ENCODE results near the gene PAM. TPM values are rescaled to one million over a fixed set of nuclear protein-coding genes. Genes with fewer than 3 reads are reported as not detected.

The PAM gene
- total and polyA plus RNA-seq, 2 of the 13 experiments (the other 11 are each of a cell fraction or from before 2014, with no cell fraction given), result 20.2 to 79.1 TPM

GRCh38 chr5:102911973-102912372 is 156.9 kb downstream of the PAM start:
- H3K27ac ChIP-seq (ENCODE audit: extremely low read length, insufficient read depth, low read length), result no peak overlapping the region
- no peak for ATAC-seq
- CTCF ChIA-PET (ENCODE audit: low intra/inter-chr PET ratio, low total read pairs), result no interaction called here
- DNase-seq (ENCODE audit: low spot score), result no peak
- H4K20me1 ChIP-seq (ENCODE audit: insufficient read depth, low read length), result no peaks in the 10 kb centered on the region
- no peaks in the 10 kb centered on the region for H3K4me1 ChIP-seq (ENCODE audit: insufficient read depth, low read length)
- TF ChIP-seq DBP (CRISPR knock-in tag; IDR thresholded peaks at IDR 0.05; ENCODE audit: not compliant biosample characterization), result no peak
- no peak for TF ChIP-seq THYN1 (CRISPR knock-in tag; IDR thresholded peaks at IDR 0.05; ENCODE audit: borderline replicate concordance, low read depth)
- TF ChIP-seq ZZZ3 (CRISPR knock-in tag; IDR thresholded peaks at IDR 0.05; ENCODE audit: borderline replicate concordance), result no peak
- TF ChIP-seq ZNF879 (CRISPR knock-in tag; IDR thresholded peaks at IDR 0.05), result no peak
- TF ChIP-seq ZNF20 (CRISPR knock-in tag; IDR thresholded peaks at IDR 0.05), result no peak
- TF ChIP-seq GABPA (IDR thresholded peaks at IDR 0.05; ENCODE audit: low read depth, low read length), result no peak
- TF ChIP-seq GABPA (CRISPR knock-in tag; IDR thresholded peaks at IDR 0.05; ENCODE audit: low read depth), result no peak
- no peak for TF ChIP-seq ZNF672 (CRISPR knock-in tag; IDR thresholded peaks at IDR 0.05)
- no peak for TF ChIP-seq ZFP90 (CRISPR knock-in tag; IDR thresholded peaks at IDR 0.05; ENCODE audit: borderline replicate concordance)
- no peak for TF ChIP-seq ZNF12 (CRISPR knock-in tag; IDR thresholded peaks at IDR 0.05)
- no peak for TF ChIP-seq RAD21 (CRISPR knock-in tag; IDR thresholded peaks at IDR 0.05)
- no peak for TF ChIP-seq SKI (IDR thresholded peaks at IDR 0.05; ENCODE audit: partially characterized antibody)
- TF ChIP-seq PAWR (CRISPR knock-in tag; IDR thresholded peaks at IDR 0.05; ENCODE audit: borderline replicate concordance), result no peak
- TF ChIP-seq POLR2A (IDR thresholded peaks at IDR 0.05; ENCODE audit: insufficient read depth in 1 of 2, low read depth in 2 of 2, low read length in 2 of 2), result no peak
- TF ChIP-seq ZBTB2 (CRISPR knock-in tag; IDR thresholded peaks at IDR 0.05; ENCODE audit: low read depth), result no peak
- no TSS peak for BruUV-seq (replicated peaks)
- no peak overlapping the region for H2AFZ ChIP-seq (ENCODE audit: low read length)
- intact Hi-C loops (cut with micrococcal nuclease; ENCODE audit: unreplicated experiment), result no loop called here
- H3K4me2 ChIP-seq (ENCODE audit: low read depth, low read length), result no peak overlapping the region
- POLR2A ChIA-PET, result no interaction called here
- no peak overlapping the region for H3K9ac ChIP-seq (ENCODE audit: insufficient read depth, low read depth, low read length)
- 73% methylated on average over 2 of the region's 2 CpGs for WGBS (ENCODE audit: low lambda C conversion rate)
- no peak overlapping the region for H3K4me3 ChIP-seq (replicated peaks in 1 of 3; ENCODE audit: insufficient read depth in 1 of 3, low read depth in 2 of 3, low read length in 3 of 3)
- no peaks in the 10 kb centered on the region for H3K27me3 ChIP-seq (ENCODE audit: control insufficient read depth in 1 of 2, insufficient read depth in 2 of 2, low read length in 2 of 2)
- in situ Hi-C loops (cut with HindIII; ENCODE audit: extremely low pct_ligation_motif_present, low pct_unique_long_range_greater_than_20kb), result no loop called here
- FAIRE-seq, result no peak
- H3K79me2 ChIP-seq (ENCODE audit: insufficient read depth, low read length), result no peaks in the 10 kb centered on the region
- no peaks in the 10 kb centered on the region for H3K9me3 ChIP-seq (ENCODE audit: low read length)
- H3K36me3 ChIP-seq (replicated peaks in 1 of 2; ENCODE audit: control insufficient read depth in 1 of 2, insufficient read depth in 2 of 2, low read length in 2 of 2), result peaks cover 0 to 1% of the 10 kb centered on the region in 2 experiments; a peak in 1 of 5 replicates
